ENCODE data around the gene RHEX.
A peak's percentile ranks its signal among the peaks of the same experiment; 100 is the strongest.

RHEX gene

GRCh38 chr1:206030191-206030590, 22.8 kb upstream of the RHEX start:
- no peak overlapping the region for H3K4me2 ChIP-seq (ENCODE audit: low read depth, low read length)
- H3K9ac ChIP-seq (ENCODE audit: low read length): no peak overlapping the region
- TF ChIP-seq EZH2 (optimal IDR thresholded peaks at IDR 0.05; ENCODE audit: low read depth, low read length) (no peak), CTCF (IDR thresholded peaks at IDR 0.05; ENCODE audit: low read length) (no peak), EZH2phosphoT487 (IDR thresholded peaks at IDR 0.05; ENCODE audit: low read length) (no peak)

DNA sequence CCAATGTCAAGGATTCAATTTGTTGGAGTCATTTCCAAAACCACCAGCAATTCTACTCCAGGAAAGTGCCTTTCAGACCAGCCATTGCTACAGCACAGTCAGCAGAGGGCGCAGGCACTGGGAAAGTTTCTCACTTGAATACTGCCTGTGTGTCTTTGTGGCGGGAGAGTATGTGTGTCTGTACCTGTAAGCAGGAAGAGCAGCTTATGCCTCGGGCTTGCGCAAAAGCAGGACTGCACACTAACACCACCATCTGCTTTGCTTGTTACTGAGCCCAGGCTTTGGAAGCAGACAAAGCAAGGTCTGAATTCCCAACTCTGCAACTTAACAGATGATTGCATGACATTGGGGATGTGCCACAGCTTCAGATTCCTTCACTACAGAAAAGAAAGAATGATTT, 22.3 kb upstream of the RHEX start:
- Histone ChIP-seq H3F3A (ENCODE audit: insufficient read depth, low read length) (peaks cover 16% of the 10 kb centered on the region), H3K4me2 (ENCODE audit: low read depth, low read length) (peak overlapping the region; percentile 50), H3K4me1 (ENCODE audit: low read length) (peaks cover 31% of the 10 kb centered on the region), H3K9me2 (replicated peaks; ENCODE audit: insufficient read depth, low read length) (no peaks in the 10 kb centered on the region), H3K27ac (ENCODE audit: low read length) (no peak overlapping the region), H3K9me3 (replicated peaks; ENCODE audit: insufficient read depth, low read length) (no peaks in the 10 kb centered on the region), H3K4me3 (ENCODE audit: low read length) (no peak overlapping the region), H4K20me1 (ENCODE audit: insufficient read depth, low read length) (no peaks in the 10 kb centered on the region), H3K27me3 (replicated peaks; ENCODE audit: insufficient read depth, low read length) (no peaks in the 10 kb centered on the region), H3K79me2 (ENCODE audit: low read length) (peaks cover 9% of the 10 kb centered on the region; the same call in 1 of the 2 replicates), H2AFZ (ENCODE audit: low read length) (peak overlapping the region; percentile 69), H3K9ac (ENCODE audit: low read length) (peak overlapping the region; percentile 7; the same call in 1 of the 2 replicates), H3K36me3 (replicated peaks; ENCODE audit: insufficient read depth, low read length) (no peaks in the 10 kb centered on the region)
- DNase-seq: peak; percentile 95
- TF ChIP-seq EZH2phosphoT487 (IDR thresholded peaks at IDR 0.05; ENCODE audit: low read length) (no peak), CTCF (IDR thresholded peaks at IDR 0.05; ENCODE audit: low read length) (peak; percentile 99), EZH2 (optimal IDR thresholded peaks at IDR 0.05; ENCODE audit: low read depth, low read length) (no peak)

More at GRCh38 chr1:206030191-206030590, 22.8 kb upstream of the RHEX start:
- Histone ChIP-seq H3K27me3 (replicated peaks; ENCODE audit: insufficient read depth, low read length) (no peaks in the 10 kb centered on the region), H3K9me2 (replicated peaks; ENCODE audit: insufficient read depth, low read length) (no peaks in the 10 kb centered on the region), H3K27ac (ENCODE audit: low read length) (no peak overlapping the region), H3K36me3 (replicated peaks; ENCODE audit: insufficient read depth, low read length) (no peaks in the 10 kb centered on the region), H3K4me3 (ENCODE audit: low read length) (no peak overlapping the region), H3K9me3 (replicated peaks; ENCODE audit: insufficient read depth, low read length) (no peaks in the 10 kb centered on the region), H3K4me1 (ENCODE audit: low read length) (peaks cover 31% of the 10 kb centered on the region), H4K20me1 (ENCODE audit: insufficient read depth, low read length) (no peaks in the 10 kb centered on the region), H2AFZ (ENCODE audit: low read length) (no peak overlapping the region), H3F3A (ENCODE audit: insufficient read depth, low read length) (peaks cover 11% of the 10 kb centered on the region), H3K79me2 (ENCODE audit: low read length) (0 out of 2 replicates have a peak, but pooled peaks cover 4% of the 10 kb centered on the region)
- DNase-seq: no peak

DNA sequence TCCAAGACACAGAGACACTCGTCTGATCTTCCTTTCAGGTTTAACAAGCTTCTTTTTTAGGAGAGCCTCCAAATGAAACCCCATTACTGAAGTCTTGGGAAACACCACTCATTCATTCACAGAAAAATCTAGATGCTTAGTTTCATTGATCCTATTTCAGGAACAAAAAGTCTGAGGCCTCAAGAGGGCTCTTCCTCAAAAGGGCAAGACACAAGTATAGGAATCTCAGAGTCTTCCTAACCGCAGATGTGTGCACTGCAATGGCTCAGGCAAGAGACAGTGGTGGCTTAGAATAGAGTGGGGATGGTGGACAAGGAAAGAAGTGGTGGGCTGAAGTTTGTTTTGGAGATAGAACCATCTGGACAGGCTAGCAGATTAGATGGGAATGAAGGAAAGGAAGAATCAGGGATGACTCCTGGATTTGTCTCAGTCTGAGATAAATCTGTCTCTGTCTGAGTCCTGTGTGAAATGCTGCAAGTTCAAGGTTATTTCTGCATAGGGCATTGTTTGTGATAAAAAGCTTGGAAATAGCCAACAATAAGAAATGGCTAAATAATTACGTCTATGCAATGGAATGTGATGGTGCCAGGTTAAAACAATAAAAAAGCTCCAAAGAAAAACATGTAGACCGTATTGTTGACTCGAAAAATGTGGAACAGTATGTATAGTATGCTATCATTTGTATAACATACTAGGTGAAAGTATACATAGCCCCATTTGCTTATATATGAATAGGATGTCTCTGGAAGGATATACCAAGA, 20.4 kb upstream of the RHEX start:
- DNase-seq: no peak
- Histone ChIP-seq H3K9ac (ENCODE audit: low read length) (no peak overlapping the region), H3F3A (ENCODE audit: insufficient read depth, low read length) (peaks cover 32% of the 10 kb centered on the region), H3K4me2 (ENCODE audit: low read depth, low read length) (no peak overlapping the region), H3K27me3 (replicated peaks; ENCODE audit: insufficient read depth, low read length) (no peaks in the 10 kb centered on the region), H3K4me1 (ENCODE audit: low read length) (peaks cover 48% of the 10 kb centered on the region), H3K9me2 (replicated peaks; ENCODE audit: insufficient read depth, low read length) (no peaks in the 10 kb centered on the region), H2AFZ (ENCODE audit: low read length) (no peak overlapping the region), H4K20me1 (ENCODE audit: insufficient read depth, low read length) (no peaks in the 10 kb centered on the region), H3K27ac (ENCODE audit: low read length) (no peak overlapping the region), H3K36me3 (replicated peaks; ENCODE audit: insufficient read depth, low read length) (no peaks in the 10 kb centered on the region), H3K9me3 (replicated peaks; ENCODE audit: insufficient read depth, low read length) (no peaks in the 10 kb centered on the region), H3K79me2 (ENCODE audit: low read length) (peaks cover 19% of the 10 kb centered on the region), H3K4me3 (ENCODE audit: low read length) (no peak overlapping the region)
- TF ChIP-seq CTCF (IDR thresholded peaks at IDR 0.05; ENCODE audit: low read length): no peak
- no peak for TF ChIP-seq EZH2phosphoT487 (IDR thresholded peaks at IDR 0.05; ENCODE audit: low read length)
- TF ChIP-seq EZH2 (optimal IDR thresholded peaks at IDR 0.05; ENCODE audit: low read depth, low read length): no peak
